GM19468 (cell line): ENCODE data around the gene BRIP1.
"Not testable (repeated sequence)": the region's sequence is repeated elsewhere in the genome, so short reads cannot be mapped to it uniquely, and the experiment has no call there.

ENCODE experiments used
- ATAC-seq: cut with Tn5 transposase; IDR thresholded peaks from one replicate; pipeline ENCODE4 v1.9.1; 2021; ENCODE audit warnings: mild to moderate bottlenecking, moderate library complexity, moderate number of reproducible peaks; ENCODE audit not compliant: unreplicated experiment; ENCODE audit errors: extremely low read depth

BRIP1 gene

DNA sequence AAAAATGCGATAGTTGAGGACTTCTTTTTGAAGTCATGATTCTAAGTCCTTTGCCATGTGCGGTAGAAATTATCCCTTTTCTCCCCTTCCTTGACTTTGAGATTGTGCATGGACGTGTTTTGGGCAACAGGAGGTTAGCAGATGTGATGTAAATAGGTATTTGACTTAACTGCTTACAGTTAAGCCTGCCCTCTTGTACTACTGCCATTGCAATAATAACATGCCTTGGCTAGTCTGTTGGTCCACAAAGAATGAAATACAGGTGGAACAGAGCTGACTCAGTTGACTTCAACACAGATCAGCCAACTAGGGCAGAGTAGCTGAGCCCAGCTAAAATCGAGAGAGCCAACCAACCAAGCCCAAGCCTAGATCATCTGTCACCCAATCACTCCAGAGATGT, 125.5 kb downstream of the BRIP1 start:
- ATAC-seq: no peak

DNA sequence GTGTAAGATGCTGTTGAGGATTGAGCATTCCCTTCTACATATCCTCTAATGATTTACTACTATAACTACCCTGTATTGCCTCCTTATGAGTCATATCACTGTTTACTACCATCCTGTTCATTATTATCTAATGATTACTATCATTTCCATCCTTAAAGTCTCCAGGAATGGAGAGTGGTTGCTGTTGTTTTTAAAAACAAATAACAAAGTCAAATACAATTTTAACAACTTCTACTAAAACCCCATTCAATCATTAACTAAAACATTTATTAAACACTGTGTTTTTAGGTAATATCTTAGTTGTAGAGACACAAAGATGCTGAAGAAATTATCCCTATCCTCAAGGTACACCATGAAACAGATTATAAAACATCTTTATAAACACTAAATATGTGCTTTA, 126.9 kb downstream of the BRIP1 start:
- no peak for ATAC-seq

DNA sequence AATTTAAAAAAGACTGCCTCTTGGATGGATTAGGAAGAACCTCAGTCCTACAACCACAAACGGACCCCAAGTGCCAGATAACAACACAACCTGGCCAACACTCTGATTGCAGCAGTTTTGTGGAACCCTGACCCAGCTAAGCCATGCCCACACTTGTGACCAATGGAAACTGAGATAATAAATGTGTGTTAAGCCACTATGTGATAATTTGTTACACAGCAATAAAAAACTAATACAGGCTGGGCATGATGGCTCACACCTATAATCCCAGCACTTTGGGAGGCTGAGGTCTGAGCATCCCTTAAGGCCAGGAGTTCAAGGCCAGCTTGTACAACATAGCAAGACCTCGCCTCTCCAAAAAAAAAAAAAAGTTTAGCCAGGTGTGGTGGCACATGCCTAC, 127.5 kb downstream of the BRIP1 start:
- no peak for ATAC-seq

DNA sequence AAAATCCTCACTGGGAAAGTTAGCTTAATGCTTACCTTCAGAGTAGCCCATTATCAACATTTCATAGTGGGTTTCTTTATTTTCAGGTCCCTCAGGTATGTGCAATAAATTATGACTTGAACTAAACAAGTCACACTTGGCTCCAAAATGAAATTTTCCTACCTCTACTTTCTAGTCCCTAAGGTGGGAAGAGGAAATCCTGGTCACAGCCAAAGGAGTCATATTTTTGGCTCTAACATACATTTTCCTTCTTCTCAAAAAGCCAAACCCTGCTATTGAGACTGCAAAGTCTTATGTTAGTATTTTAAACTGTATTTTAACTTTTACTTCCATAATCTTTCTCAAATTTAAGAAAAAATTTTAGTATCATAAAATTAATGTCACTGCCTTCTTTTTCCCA, 128.9 kb downstream of the BRIP1 start:
- ATAC-seq: no peak

DNA sequence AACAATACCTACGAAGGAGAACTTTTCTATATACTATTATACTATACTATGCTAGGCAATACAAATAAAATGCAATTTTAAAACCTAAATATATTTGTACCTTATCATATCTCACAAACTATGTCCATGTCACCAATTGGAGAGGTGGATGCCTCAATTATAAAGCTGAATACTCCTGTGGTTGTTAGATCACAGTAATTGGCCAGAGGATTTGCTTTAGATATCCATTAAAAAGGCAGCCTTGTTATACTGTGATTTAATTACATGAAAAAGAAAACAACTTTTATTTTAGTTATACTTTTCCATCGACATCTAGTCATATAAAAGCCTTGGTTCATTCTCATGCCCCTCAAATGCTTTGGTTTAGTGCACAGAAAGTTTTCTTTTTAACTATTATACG, 129.3 kb downstream of the BRIP1 start:
- no peak for ATAC-seq

DNA sequence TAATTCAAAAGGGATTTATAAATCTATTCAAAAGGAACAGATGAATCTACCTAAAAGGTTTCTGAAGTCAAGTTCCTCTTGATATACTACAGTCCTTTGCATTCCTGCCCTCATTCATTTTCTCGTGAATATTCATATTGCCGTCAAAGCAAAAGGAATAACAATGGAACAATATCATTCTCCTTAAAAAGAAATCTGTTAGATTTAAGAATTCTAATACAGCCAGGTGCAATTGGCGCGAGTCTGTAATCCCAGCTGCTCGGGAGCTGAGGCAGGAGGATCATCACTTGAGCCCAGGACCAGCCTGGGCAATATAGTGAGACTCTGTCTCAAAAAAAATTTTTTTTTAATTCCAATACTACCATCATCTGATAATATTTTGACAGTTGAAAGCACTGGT, 130.3 kb downstream of the BRIP1 start:
- ATAC-seq: no peak

DNA sequence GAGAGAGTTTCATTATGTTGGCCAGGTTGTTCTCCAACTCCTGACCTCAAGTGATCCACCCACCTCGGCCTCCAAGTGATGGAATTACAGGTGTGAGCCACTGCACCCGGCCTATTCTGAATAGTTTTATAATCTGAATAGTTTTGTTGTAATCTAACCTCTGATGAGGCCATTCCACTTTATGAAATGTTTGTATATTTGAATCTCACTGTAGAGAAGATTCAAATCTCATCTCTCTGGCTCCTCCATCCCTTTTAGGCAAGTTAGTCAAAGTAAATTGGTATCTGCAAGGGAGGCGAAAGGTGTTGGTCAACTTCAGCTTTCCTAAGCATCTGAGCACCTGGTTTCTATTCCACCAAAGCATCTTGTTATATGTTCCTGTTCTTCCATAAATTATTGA, 131.2 kb downstream of the BRIP1 start:
- ATAC-seq: no peak

DNA sequence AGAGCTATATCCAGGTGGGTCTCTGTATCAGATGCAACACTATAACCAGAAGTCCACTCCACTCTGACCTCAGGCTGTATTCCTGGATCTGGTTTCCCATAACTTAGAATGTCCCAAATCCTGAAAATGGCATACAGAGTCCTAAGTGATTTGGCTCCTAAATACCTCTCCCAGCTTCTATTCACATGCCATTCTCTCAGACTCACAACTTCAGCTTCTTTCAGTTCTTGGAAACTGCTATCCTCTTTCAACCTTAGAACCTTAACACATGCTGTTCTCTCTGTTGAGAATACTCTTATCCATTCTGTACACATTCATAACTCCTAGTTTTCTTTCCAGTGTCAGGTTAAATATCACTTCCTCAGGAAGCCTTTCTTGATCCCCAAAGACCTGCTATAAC, 132.0 kb downstream of the BRIP1 start:
- no peak for ATAC-seq

DNA sequence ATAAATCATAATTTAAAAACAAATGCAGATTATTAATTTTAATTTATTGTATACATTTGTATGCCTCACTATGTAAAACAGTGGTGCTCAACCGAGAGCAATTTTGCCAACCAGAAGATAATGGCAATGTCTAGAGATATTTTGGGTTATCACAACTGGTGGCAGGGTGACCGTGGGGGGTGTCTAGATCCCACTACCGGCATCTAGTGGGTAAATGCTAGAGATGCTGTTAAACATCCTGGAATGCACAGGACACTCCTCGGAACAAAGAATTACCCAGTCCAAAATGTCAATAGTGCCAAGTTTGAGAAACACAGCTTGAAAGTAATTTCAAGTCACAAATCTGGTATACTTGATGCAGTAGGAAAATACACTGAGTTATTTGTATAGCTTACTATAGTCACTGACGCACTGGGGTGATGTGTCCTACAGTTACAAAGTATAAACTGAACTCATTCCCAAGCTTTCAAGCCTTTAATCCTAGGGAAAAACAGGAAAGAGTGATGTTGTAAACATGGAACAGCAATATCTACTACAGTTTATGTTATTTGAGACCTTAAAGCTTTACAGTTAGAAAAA, 133.5 kb downstream of the BRIP1 start:
- ATAC-seq: no peak

DNA sequence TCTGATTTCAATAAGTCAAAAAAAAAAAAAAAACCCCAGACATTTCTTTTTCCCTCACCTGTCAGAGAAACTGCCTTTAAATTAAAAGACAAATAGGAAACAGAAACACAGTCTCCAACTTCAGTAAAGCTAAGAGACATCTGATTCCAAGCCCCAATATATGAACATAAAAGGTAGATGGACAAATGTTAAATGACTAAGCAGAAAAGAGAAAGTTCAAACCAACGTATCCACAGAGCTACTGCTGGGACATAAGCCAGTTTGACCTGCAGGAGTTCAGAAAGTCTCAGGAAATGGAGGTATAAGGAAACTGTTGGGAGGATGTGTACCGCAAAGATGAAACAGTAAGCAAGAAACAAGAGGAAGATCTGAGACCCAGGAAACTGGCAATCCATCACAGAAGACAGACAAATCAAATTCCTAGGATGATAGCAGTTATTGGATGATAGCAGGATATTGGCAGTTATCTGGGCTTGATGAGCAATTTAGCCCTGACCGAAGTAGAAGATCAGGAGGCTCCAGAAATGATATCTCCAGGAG, 135.0 kb downstream of the BRIP1 start:
- ATAC-seq: no peak

DNA sequence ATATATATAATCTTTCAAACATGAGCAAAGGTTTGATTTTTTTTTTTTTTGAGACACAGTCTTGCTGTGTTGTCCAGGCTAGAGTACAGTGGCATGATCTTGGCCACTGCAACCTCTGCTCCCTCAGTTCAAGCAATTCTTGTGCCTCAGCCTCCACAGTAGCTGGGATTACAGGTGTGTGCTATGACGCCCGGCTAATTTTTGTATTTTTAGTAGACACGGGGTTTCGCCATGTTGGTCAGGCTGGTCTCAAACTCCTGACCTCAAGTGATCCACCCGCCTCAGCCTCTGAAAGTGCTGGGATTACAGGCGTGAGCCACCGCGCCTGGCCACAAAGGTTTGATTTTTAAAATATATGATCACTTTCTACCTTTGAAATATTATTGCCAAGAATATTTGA, 135.5 kb downstream of the BRIP1 start:
- ATAC-seq: not testable (repeated sequence)

DNA sequence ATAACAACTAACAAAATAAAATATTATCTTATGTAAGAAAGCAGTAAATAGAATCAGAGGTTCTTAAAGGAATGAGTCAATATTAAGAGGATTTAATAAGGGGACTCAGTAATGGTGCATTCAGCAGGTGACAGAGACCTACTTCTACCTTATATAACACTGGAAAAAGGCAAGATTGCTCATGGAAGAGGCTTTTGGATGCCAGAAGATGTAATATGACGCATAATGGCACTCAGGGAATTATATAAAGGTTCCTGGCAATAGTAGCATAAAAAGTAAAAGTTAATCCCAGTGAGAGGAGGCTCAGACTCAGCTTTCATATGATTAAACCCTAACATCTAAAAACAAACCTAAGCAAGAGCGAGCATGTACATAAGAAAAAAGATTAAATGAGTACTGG, 136.4 kb downstream of the BRIP1 start:
- ATAC-seq: no peak

DNA sequence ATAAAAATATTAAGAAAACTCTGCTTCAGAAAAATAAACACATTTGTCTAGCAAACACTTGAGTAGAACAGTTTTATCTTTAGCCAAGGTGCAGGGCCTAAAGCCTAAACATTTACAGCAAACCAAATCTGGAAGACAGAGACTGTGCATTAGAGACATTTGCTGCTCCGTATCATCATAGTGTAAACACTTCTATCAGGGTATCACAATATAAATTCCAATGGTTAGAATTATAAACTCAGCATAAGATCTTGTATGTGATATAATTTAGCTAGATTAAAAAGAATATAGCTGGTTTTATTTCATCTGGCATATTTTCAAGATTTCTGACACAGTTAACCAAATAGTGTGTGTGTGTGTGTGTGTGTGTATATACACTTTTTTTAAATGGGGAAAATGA, 138.6 kb downstream of the BRIP1 start:
- no peak for ATAC-seq

DNA sequence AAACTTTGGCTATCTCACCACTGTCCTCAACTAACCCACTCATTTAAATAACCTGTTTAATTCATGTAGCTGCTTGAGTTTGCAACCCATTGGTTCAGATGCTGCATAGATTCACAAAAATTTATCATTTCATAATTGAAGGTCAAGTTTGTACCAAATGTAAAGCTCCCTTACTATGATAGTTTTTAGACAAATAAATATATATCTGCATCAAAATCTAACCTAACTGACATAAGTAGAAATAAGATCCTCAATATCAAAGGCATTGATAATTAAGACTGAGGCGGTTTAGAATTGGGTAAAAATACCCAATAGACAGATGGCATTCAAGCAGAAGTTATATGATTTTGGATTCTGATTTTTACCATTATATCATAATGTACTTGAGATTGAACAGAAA, 139.4 kb downstream of the BRIP1 start:
- no peak for ATAC-seq

DNA sequence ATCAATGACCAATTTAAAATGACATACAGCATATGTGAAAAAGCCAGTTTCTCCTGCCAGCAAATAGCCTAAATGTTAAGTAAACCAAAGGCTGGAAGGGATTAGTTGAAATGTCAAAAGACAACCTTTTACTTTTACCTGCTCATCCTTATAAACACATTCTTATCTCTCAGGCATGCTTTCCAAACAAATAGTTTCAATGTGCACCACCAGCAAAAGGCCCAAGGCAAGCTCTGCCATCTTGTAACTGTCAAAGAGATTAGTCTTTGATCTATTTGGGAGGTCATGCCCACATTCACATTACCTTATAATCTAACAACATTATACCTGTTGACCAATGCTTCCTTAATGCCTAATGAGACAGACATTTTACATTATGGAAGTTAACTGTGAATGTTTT, 140.1 kb downstream of the BRIP1 start:
- ATAC-seq: no peak

DNA sequence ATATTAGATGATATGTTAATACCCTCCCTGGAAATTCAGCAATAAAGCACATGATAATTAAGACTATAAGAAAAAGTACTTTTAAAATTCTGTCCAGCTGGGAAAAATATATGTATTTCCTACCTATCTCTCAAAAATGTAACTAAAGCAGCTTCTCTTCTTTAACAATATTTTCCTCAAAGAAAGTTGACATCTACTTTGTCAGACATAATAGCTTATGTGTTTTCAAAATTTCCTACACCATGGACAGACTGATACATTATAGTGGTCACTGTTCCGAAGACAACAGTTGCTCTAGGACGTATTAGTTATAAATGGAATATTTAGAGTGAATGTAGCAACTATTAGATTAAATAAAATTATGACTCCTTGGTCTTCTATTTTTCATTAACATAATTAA, 140.9 kb downstream of the BRIP1 start:
- no peak for ATAC-seq

DNA sequence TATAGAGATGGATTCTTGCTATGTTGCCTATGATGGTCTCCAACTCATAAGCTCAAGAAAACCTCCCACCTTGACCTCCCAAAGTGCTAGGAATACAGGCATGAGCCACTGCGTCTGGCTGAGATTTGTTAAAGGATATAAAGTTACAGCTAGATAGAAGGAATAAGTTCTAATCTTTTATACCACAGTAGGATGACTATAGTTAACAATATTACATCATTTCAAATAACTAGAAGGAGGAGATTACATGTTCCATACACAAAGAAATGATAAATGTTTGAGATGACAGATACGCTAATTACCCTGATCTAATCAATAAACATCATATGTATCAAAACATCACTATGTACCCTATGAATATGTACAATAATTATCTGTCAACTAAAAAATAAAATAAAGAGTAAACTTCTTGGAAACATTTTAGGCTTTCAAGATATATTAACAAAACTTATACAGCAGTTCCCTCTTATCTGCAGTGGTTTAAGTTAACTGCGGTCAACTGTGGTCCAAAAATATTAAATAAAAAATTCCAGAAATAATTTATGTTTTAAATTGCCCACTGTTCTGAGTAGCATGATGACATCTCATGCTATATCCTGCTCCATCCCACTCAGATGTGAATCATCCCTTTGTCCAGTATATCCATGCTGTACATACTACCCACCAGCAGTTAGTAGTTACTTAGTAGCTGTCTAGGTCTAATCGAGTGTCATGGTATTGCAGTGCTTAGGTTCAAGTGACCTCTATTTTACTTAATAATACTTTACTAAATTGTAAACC, 143.1 kb downstream of the BRIP1 start:
- no peak for ATAC-seq

DNA sequence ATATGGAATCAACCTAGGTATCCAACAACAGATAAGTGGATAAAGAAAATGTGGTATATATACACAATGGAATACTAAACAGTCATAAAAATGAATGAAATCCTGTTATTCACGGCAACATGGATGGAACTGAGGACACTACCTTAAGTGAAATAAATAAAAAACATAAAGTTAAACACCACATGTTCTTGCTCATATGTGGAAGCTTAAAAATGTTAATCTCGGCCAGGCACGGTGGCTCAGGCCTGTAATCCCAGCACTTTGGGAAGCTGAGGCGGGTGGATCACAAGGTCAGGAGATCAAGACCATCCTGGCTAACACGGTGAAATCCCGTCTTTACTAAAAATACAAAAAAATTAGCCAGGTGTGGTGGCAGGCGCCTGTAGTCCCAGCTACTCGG, 144.1 kb downstream of the BRIP1 start:
- not testable (repeated sequence) for ATAC-seq

DNA sequence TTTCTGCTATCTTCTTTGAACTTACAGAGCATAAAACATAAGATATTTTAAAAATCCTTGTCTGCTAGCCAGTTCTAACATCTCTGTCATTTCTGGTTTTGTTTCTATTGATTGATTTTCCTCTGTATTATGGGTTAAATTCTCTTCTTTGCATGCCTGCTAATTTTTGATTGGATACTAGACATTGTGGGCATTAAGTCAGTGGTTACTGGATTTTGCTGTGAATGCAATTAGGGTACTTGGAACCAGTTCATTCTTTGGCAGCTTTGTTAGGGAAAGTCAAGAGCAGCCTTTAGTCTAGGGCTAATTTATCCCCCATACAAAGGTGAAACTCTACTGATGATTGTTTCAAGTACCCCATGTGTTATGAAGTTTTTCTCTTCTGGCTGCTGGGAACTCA, 145.3 kb downstream of the BRIP1 start:
- ATAC-seq: no peak

DNA sequence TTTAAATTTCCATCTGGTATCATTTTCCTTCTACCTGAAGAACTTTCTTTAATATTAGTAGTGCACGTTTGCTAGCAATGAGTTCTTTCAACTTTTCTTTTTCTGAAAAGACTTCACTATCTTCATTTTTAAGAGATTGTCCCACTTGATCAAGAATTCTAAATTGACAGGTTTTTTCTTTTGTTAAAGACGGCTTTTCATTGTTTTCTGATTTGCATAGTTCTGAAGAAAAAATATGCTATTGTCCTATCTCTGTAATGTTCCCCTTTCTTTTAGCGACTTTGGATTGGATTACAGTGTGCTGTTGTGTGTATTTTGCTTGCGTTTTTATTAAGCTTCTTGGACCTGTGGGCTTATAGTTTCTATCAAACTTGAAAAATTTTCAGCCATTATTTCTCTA, 146.0 kb downstream of the BRIP1 start:
- ATAC-seq: no peak

DNA sequence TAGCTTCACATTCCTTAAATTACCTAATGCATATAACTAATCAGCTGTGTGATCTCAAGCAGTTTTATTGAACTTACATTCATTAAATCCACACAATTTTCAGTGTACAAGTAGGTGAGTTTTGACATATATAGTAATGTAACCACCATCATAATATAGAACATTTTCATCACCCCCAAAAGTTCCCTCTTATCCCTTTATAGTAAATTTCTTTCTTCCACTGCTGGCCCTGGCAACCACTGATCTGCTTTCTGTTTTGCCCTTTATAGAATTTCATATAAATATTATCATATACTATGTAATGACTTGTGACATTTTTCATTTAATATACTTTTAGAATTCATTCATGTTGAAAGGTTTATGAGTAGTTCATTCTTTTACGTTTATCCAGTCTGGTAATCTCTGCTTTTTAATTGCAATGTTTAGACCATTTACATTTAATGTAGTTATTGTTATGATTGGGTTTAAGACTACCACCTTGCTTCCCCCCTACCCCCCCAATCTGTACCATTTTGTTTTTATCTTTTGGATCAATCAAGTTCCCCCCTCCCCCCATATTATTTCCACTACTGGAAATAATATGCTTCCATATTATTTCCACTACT, 147.0 kb downstream of the BRIP1 start:
- ATAC-seq: no peak

DNA sequence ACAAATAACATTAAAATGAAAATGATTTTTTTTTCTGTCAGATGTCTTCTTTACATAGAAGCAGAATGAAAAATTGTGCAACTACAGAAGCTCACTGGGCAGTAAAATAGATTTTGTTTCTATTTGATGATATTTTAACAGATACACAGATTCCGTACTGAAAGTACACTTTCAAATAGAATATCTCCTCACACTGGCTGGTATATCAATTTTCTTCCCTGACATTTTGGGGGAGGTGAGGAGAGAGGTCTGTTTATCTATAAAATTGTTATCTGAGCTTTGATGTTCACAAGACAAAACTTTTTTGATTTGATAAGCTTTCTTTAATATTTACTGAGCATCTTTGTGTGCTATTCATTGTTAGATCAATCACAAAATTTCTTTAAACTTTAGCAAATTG, 148.0 kb downstream of the BRIP1 start:
- ATAC-seq: no peak
